ENCODE data around the gene GLB1L2. TPM values are rescaled to one million over a fixed set of nuclear protein-coding genes. Genes with fewer than 3 reads are reported as not detected.

The GLB1L2 gene
- total and polyA plus RNA-seq, 8 donors = 4.1 to 11.9 (median 5.1) TPM

DNA sequence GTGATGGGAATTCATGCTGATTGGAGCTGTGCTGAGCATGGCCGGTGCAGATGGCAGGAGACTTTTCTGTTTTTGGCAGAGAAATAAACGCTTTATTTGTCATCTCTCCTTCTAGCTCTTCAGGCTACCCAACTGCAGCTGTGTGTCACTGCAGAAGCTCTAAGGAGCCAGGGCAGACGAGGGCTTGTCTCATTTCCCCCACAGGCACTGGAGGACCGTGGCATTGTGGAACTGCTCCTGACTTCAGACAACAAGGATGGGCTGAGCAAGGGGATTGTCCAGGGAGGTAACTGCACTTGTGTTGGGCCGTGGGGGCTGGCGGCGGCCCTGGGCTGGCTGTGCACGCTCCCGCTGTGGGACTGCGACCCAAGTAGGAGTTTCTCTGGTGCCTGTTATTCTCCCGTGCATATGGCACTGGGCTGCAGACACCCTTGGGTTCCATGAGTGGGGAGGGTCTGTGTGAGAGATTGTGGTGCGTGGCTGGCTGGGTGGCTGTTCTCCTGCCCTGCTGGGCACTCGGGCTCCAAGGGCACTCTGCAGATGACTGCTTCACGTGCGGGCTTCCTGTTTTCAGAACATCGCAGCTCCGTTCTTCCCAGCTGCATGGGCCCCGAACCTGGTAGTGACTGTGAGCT is 27.2 kb downstream of the GLB1L2 start:
- no peak for ATAC-seq
- Histone ChIP-seq H3K4me1 (no peaks in the 10 kb centered on the region), H3K27me3 (peaks cover 0 to 27% of the 10 kb centered on the region in 2 donors), H3K9me3 (no peaks in the 10 kb centered on the region), H3K27ac (no peak overlapping the region), H3K36me3 (no peaks in the 10 kb centered on the region), H3K4me3 (no peak overlapping the region)
- intact Hi-C loops (cut with DNase I) = no loop called here
- peak in 2 of 4 donors; percentile 19 to 51 for DNase-seq
- TF ChIP-seq, protein P1, sequence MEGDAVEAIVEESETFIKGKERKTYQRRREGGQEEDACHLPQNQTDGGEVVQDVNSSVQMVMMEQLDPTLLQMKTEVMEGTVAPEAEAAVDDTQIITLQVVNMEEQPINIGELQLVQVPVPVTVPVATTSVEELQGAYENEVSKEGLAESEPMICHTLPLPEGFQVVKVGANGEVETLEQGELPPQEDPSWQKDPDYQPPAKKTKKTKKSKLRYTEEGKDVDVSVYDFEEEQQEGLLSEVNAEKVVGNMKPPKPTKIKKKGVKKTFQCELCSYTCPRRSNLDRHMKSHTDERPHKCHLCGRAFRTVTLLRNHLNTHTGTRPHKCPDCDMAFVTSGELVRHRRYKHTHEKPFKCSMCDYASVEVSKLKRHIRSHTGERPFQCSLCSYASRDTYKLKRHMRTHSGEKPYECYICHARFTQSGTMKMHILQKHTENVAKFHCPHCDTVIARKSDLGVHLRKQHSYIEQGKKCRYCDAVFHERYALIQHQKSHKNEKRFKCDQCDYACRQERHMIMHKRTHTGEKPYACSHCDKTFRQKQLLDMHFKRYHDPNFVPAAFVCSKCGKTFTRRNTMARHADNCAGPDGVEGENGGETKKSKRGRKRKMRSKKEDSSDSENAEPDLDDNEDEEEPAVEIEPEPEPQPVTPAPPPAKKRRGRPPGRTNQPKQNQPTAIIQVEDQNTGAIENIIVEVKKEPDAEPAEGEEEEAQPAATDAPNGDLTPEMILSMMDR (IDR thresholded peaks at IDR 0.05) = no peak

DNA sequence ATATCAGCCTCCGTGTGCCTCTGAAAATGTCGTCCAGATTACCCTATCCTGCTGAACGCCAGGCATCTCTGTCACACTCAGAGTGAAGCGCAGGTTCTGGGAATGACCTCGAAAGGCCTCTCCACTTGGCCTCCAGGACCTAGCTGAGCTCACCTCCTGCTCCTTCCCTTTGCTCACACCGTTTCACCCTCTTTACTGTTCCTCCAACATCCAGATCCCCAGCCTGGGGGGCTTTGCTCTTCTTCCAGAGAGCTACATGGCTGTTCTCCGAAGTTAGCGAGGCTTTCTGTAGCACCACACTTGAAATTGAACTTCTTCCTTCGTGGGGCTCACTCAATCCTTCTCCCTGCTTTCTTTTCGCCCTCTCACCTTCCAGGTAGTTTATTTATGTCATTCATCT is 27.9 kb downstream of the GLB1L2 start:
- TF ChIP-seq, protein P1 (IDR thresholded peaks at IDR 0.05) = no peak
- ATAC-seq (no peak), DNase-seq (peak in 1 of 4 donors; percentile 14)
- intact Hi-C loops (cut with DNase I) = no loop called here
- no peak overlapping the region for H3K27ac ChIP-seq
- H3K27me3 ChIP-seq = peaks cover 0 to 27% of the 10 kb centered on the region in 2 donors
- H3K36me3 ChIP-seq = no peaks in the 10 kb centered on the region
- no peak overlapping the region for H3K4me3 ChIP-seq
- H3K9me3 ChIP-seq = no peaks in the 10 kb centered on the region
- H3K4me1 ChIP-seq = no peaks in the 10 kb centered on the region

DNA sequence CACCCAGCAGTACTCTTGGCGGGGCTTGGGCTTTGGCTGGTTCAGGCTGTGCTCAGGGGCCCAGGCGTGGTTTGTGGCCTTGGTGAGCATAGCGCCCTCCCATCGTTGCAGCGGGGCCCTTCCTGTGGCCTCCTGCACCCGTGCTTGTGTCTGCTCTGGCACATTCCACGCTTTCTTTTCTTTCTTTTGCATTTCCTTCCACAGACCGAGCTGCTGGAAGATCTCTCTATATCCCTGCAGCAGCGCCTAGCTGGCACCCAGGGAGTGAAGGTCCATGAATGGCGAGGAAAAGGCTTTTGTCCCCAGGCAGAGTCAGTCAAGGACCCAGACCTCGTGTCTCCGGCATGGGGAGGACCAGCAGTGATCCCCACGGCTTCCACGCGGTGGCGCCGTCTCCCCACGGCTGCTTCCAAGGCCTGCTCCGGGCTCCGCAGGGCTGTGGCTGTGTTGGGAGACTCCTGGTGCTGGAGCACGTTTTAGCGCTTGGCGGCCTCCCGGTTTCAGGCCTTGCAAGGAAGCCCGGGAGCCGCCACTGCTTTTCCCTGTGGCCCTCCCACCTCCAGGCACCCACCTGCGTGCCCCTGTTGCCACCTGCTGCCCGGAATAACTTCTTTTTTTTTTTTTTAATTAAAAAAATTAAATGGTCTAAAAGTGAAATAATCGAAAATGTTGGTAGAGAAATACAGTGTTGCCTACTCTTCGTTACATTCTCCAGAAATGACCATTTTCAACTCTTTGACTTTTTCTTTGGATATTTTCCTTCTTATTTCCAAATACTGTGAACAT is 28.5 kb downstream of the GLB1L2 start:
- ATAC-seq = peak; percentile 99
- DNase-seq = peak; percentile 57 to 88 (median 71)
- TF ChIP-seq, protein P1 (IDR thresholded peaks at IDR 0.05) = peak; percentile 70 to 81
- Histone ChIP-seq H3K36me3 (no peaks in the 10 kb centered on the region), H3K9me3 (no peaks in the 10 kb centered on the region), H3K27me3 (peaks cover 0 to 31% of the 10 kb centered on the region in 2 donors), H3K4me1 (no peaks in the 10 kb centered on the region), H3K27ac (no peak overlapping the region), H3K4me3 (no peak overlapping the region)
- intact Hi-C loops (cut with DNase I) = no loop called here

DNA sequence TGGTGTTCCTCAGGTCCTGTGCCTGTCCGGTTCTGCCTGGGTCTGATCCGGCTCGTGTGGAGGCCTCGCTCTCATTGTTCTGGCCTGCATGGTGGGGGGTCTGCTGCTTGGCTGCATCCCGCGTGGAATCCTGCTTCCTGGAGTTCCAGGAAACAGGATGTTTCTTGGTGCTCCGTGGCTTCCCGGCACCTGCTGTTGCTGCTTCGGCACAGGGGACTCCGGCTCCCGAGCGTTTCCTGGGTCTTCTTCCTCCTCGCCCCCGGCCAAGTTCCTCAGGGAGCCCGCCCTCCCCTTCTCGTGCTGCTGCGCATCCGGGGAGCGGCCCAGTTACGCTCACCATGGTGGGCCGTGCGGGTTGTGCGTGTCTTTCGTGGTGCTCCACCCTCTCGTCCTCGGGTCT is 29.9 kb downstream of the GLB1L2 start:
- no peak overlapping the region for H3K4me3 ChIP-seq
- H3K9me3 ChIP-seq = no peaks in the 10 kb centered on the region
- DNase-seq = peak in 2 of 4 donors; percentile 26 to 74
- H3K27me3 ChIP-seq = peaks cover 0 to 31% of the 10 kb centered on the region in 2 donors
- no peak for ATAC-seq
- intact Hi-C loops (cut with DNase I) = no loop called here
- H3K27ac ChIP-seq = no peak overlapping the region
- no peaks in the 10 kb centered on the region for H3K4me1 ChIP-seq
- TF ChIP-seq, protein P1 (IDR thresholded peaks at IDR 0.05) = no peak
- no peaks in the 10 kb centered on the region for H3K36me3 ChIP-seq

DNA sequence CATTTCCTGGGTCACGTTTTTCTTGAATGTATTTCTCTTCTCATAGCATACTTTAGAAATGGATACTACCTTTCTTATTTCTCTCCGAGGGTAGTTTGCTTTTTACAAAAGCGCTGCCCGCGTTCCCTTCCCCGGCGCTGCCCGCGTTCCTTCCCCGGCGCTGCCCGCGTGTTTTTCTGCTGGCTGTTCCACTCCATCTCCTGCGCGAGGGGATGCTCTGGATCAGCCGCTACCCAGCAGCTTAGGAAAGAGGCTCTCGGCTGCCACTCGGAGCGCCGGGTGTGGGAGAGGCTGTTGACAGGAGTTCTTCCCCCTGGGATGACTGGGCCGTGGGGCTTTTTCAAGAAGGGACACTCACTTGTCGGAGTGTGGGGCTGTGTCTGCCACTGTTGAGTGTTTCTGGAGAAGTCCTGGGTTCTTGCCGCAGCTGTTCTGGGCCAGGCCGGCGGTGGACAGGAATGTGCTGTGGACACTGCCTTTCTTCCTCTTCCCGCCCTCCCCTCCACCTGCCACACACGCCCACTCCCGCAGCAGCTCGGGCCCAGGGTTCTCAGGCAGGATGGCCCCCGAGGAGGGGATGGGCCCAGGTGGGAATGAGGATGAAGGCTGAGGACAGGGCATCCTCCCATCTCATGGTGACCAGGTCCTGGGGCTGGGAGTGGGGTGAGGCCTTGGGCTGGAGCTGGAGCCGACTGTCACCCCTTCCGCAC is 30.6 kb downstream of the GLB1L2 start:
- no peaks in the 10 kb centered on the region for H3K4me1 ChIP-seq
- TF ChIP-seq, protein P1 (IDR thresholded peaks at IDR 0.05) = no peak
- DNase-seq = peak in 2 of 4 donors; percentile 24 to 72
- H3K27me3 ChIP-seq = peaks cover 0 to 31% of the 10 kb centered on the region in 2 donors
- no peaks in the 10 kb centered on the region for H3K36me3 ChIP-seq
- H3K27ac ChIP-seq = no peak overlapping the region
- no peak overlapping the region for H3K4me3 ChIP-seq
- intact Hi-C loops (cut with DNase I) = no loop called here
- H3K9me3 ChIP-seq = no peaks in the 10 kb centered on the region
- no peak for ATAC-seq
